Measurements from ENCODE around the gene VPS41.

The VPS41 gene

DNA sequence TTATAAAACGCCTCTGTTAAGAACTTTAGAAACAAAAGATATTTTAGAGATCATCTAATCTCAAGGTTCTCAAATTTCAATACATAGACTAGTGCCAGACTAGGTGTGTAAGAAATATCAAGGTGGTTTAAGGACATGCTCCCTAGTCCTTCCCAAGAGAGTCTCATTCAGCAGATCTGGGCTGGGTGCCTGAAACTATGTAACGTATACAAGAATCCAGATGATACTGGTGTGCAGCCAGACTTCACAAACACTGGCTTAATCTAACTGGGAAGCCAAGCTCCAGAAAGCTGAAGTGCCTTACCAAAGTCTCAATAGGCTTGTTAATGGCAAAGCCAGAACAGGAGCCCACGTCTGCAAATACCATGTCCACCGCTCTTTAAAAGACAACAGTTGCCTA lies 172.9 kb downstream of the VPS41 start:
- no peak overlapping the region for H3K4me3 ChIP-seq (replicated peaks; ENCODE audit: low read depth, low read length)
- DNase-seq (ENCODE audit: extremely low read depth, low read depth), result no peak
- TF ChIP-seq, protein P1, sequence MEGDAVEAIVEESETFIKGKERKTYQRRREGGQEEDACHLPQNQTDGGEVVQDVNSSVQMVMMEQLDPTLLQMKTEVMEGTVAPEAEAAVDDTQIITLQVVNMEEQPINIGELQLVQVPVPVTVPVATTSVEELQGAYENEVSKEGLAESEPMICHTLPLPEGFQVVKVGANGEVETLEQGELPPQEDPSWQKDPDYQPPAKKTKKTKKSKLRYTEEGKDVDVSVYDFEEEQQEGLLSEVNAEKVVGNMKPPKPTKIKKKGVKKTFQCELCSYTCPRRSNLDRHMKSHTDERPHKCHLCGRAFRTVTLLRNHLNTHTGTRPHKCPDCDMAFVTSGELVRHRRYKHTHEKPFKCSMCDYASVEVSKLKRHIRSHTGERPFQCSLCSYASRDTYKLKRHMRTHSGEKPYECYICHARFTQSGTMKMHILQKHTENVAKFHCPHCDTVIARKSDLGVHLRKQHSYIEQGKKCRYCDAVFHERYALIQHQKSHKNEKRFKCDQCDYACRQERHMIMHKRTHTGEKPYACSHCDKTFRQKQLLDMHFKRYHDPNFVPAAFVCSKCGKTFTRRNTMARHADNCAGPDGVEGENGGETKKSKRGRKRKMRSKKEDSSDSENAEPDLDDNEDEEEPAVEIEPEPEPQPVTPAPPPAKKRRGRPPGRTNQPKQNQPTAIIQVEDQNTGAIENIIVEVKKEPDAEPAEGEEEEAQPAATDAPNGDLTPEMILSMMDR (IDR thresholded peaks at IDR 0.05; ENCODE audit: low read depth, low read length, missing control alignments), result no peak

DNA sequence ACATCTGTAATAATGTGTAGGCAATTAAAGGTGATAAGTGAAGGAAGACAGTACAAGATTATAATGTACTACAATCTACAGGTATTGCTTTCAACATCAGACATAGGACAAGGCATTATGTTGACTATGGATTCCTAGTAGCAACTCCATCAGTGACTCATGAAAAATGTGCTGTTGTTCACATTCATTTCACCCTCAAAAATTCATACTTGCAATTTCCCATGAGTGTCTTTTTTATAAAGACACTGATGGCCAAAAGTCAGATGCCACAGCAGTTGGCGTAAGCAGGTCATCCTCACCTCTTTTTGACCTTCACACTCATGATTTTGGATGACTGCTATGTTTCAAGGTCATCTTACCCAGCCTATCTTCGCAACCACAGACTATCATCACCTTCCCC lies 177.8 kb downstream of the VPS41 start:
- TF ChIP-seq, protein P1 (IDR thresholded peaks at IDR 0.05; ENCODE audit: low read depth, low read length, missing control alignments), result no peak
- H3K4me3 ChIP-seq (replicated peaks; ENCODE audit: low read depth, low read length), result no peak overlapping the region
- no peak for DNase-seq (ENCODE audit: extremely low read depth, low read depth)

DNA sequence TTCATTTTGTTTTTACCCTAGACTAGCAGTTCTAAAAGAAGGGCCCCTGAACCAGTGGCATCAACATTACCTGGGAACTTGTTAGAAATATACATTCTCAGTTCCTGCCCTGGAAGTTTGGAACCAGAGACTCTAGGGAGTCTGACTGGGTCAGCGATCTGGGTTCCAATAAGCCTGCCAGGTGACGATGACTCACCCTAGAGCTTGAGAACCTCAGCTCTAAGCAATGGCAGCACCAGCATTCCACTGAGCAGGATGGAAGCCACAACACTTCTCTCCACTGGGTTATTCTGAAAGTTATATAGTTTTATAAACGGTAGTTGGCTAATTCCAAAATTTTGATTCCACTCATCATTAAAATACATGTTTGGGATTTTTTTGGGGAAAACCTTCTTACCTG lies 180.8 kb downstream of the VPS41 start:
- no peak overlapping the region for H3K4me3 ChIP-seq (replicated peaks; ENCODE audit: low read depth, low read length)
- TF ChIP-seq, protein P1 (IDR thresholded peaks at IDR 0.05; ENCODE audit: low read depth, low read length, missing control alignments), result no peak
- no peak for DNase-seq (ENCODE audit: extremely low read depth, low read depth)

DNA sequence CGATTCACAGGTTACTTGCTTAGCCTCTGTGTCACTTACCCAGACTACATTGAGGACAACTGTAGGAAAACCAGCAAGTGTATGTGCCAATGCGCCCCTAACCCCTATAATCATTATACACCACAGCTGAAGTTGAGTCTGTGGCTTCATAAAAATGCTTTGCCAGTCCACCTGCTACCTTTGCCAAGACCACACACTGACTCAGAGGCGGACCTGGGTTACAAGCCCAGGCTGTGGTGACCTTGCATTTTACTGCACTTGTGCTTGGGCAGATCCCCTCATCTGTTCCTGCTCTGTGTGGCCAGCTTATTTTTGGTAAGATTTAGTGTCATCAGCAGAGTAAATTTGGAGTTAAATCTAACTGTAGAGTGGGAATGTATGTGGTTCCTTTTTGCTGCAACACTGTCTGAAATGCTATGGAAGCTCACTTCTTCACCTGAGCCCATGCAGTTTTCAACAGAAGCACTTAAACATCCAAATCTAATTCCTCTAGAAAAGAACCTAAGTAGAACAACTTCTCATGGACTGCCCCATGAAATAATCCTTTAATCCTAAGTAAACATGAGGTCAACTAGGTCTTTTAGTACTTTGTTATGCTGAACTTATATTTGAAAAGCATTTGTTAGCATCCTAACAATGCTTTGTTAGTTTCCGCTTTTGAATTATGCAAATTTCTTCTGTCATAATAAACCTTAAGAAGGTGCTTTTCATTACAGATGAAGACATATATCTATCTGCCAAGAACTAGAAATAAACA lies 181.6 kb downstream of the VPS41 start:
- H3K4me3 ChIP-seq (replicated peaks; ENCODE audit: low read depth, low read length), result no peak overlapping the region
- no peak for DNase-seq (ENCODE audit: extremely low read depth, low read depth)
- TF ChIP-seq, protein P1 (IDR thresholded peaks at IDR 0.05; ENCODE audit: low read depth, low read length, missing control alignments), result no peak

DNA sequence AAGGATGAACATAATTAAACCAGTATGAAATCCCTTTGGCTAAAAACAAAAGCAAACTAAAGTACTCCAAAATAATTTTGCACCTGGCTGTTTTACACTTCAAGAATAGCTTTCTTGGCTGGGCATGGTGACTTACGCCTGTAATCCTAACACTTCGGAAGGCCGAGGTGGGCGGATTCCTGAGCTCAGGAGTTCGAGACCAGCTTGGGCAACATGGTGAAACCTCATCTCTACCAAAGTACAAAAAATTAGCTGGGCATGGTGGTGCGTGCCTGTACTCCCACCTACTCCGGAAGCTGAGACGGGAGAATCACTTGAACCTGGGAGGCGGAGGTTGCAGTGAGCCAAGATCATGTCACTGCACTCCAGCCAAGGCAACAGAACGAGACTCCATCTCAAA lies 185.7 kb downstream of the VPS41 start:
- no peak overlapping the region for H3K4me3 ChIP-seq (replicated peaks; ENCODE audit: low read depth, low read length)
- TF ChIP-seq, protein P1 (IDR thresholded peaks at IDR 0.05; ENCODE audit: low read depth, low read length, missing control alignments), result no peak
- no peak for DNase-seq (ENCODE audit: extremely low read depth, low read depth)

DNA sequence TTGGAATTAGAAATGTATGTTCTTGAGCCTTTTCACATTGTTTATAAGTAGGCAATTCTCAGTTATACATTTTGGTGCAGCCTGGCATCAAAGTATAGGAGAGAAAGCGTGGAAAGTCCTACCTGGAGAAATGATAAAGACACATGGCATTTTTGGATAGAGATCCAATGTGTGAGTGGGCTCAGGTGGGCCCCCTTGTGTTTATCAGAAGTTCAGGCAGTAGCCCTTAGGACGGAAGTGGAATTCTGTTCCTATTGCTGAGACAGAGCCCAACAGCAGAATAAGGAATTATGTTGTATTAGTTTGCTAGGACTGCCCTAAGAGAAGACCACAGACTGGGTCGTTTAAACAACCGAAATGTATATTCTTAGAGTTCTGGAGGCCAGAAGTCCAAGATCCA lies 192.6 kb downstream of the VPS41 start:
- TF ChIP-seq, protein P1 (IDR thresholded peaks at IDR 0.05; ENCODE audit: low read depth, low read length, missing control alignments), result no peak
- DNase-seq (ENCODE audit: extremely low read depth, low read depth), result no peak
- no peak overlapping the region for H3K4me3 ChIP-seq (replicated peaks; ENCODE audit: low read depth, low read length)

DNA sequence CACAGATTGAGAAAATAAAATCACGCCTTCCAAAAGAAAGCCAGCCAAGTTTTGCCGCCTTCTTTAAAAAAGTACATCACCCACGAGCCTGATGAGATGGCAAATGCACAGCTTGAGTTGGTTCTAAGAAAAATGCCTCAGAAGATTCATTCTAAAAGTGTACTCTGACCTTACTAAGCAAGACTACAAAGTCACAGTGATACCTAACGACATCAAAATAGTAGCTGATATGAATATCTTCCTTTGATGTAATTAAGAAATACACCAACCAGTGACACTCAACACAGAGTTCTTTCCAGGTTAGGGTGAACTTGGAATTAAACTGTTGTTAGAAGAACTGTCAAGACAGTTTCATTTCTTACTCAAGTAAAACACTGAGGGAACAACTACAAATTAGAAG lies 199.9 kb downstream of the VPS41 start:
- no peak for DNase-seq (ENCODE audit: extremely low read depth, low read depth)
- H3K4me3 ChIP-seq (replicated peaks; ENCODE audit: low read depth, low read length), result no peak overlapping the region
- TF ChIP-seq, protein P1 (IDR thresholded peaks at IDR 0.05; ENCODE audit: low read depth, low read length, missing control alignments), result no peak

All from HFF-Myc (cell line).